Neural cell (in vitro differentiated cells): Measurements from ENCODE around the gene EZR. TPM values are rescaled to one million over a fixed set of nuclear protein-coding genes. Genes with fewer than 3 reads are reported as not detected.

ENCODE experiments used
- H2AFZ ChIP-seq: fragments of 200-600, 300-800 bp; sonication (generic), shearing (Covaris generic); 2 replicates; pipeline ENCODE4 v1.6.0; 2014; ENCODE audit warnings: low read depth, mild to moderate bottlenecking, antibody characterized with exemption, low read length, moderate library complexity
- H3F3A ChIP-seq: fragments of 200-600 bp; shearing (Covaris generic); 2 replicates; pipeline ENCODE4 v1.6.1; 2016; ENCODE audit warnings: mild to moderate bottlenecking, moderate library complexity, mixed read lengths, antibody characterized with exemption, low read length; ENCODE audit not compliant: insufficient read depth, poor library complexity, severe bottlenecking
- H3K27ac ChIP-seq: fragments of 200-600, 300-800 bp; sonication (generic), shearing (Covaris generic); 2 replicates; pipeline ENCODE4 v1.5.1; 2014; ENCODE audit warnings: mild to moderate bottlenecking, low read length, moderate library complexity
- H3K27me3 ChIP-seq: fragments of 300-800, 200-600 bp; sonication (generic), shearing (Covaris generic); 2 replicates; pipeline ENCODE4 v1.6.0; 2014; ENCODE audit warnings: mild to moderate bottlenecking, low read depth, low read length, moderate library complexity; ENCODE audit not compliant: insufficient read depth
- H3K36me3 ChIP-seq: fragments of 300-800, 200-600 bp; sonication (generic), shearing (Covaris generic); 2 replicates; pipeline ENCODE4 v1.5.1; 2014; ENCODE audit warnings: mild to moderate bottlenecking, antibody characterized with exemption, low read length, moderate library complexity; ENCODE audit not compliant: insufficient read depth
- H3K4me2 ChIP-seq: fragments of 300-800, 200-600 bp; sonication (generic), shearing (Covaris generic); 2 replicates; pipeline ENCODE4 v1.6.0; 2014; ENCODE audit warnings: mild to moderate bottlenecking, low read length
- H3K4me3 ChIP-seq: fragments of 300-800, 200-600 bp; sonication (generic), shearing (Covaris generic); 2 replicates; pipeline ENCODE4 v1.5.1; 2014; ENCODE audit warnings: mild to moderate bottlenecking, low read length, moderate library complexity
- H3K79me2 ChIP-seq: fragments of 200-600 bp; shearing (Covaris generic); replicated peaks from 2 replicates; pipeline ENCODE4 v1.6.0; 2014; ENCODE audit warnings: mild to moderate bottlenecking, low read length, moderate library complexity; ENCODE audit not compliant: insufficient read depth
- H3K9ac ChIP-seq: fragments of 300-800, 200-600 bp; sonication (generic), shearing (Covaris generic); 2 replicates; pipeline ENCODE4 v1.6.1; 2016; ENCODE audit warnings: mild to moderate bottlenecking, low read length, mixed read lengths
- H3K9me2 ChIP-seq: fragments of 200-600 bp; shearing (Covaris generic); 2 replicates; pipeline ENCODE4 v1.6.1; 2016; ENCODE audit warnings: mild to moderate bottlenecking, low read length, mixed read lengths; ENCODE audit not compliant: insufficient read depth
- H3K9me3 ChIP-seq: fragments of 200-600, 300-800 bp; sonication (generic), shearing (Covaris generic); 2 replicates; pipeline ENCODE4 v1.6.1; 2016; ENCODE audit warnings: mild to moderate bottlenecking, mixed run types, low read length, moderate library complexity, mixed read lengths
- H4K20me1 ChIP-seq: fragments of 200-600 bp; shearing (Covaris generic); 2 replicates; pipeline ENCODE4 v1.6.1; 2016; ENCODE audit warnings: mild to moderate bottlenecking, mixed run types; ENCODE audit not compliant: insufficient read depth
- EP300 ChIP-seq: fragments of 450-650 bp; conservative IDR thresholded peaks from 2 replicates; pipeline ENCODE4 v1.6.1; 2014; ENCODE audit warnings: antibody characterized with exemption, mild to moderate bottlenecking, moderate library complexity; ENCODE audit not compliant: poor library complexity, severe bottlenecking
- EZH2 ChIP-seq: fragments of 200-600, 300-800 bp; shearing (Covaris generic), sonication (generic); IDR thresholded peaks from 2 replicates; pipeline ENCODE4 v1.6.1; 2014; ENCODE audit warnings: antibody characterized with exemption, low read length, borderline replicate concordance, mild to moderate bottlenecking; ENCODE audit not compliant: insufficient read depth, poor library complexity, severe bottlenecking
- MXI1 ChIP-seq: fragments of 450-650 bp; conservative IDR thresholded peaks from 2 replicates; pipeline ENCODE4 v1.6.1; 2014; ENCODE audit warnings: antibody characterized with exemption, mild to moderate bottlenecking; ENCODE audit not compliant: poor library complexity, severe bottlenecking
- POLR2AphosphoS5 ChIP-seq: IDR thresholded peaks from 2 replicates; pipeline ENCODE4 v1.6.1; 2012
- RAD21 ChIP-seq: fragments of 450-650 bp; conservative IDR thresholded peaks from 2 replicates; pipeline ENCODE4 v1.6.1; 2014; ENCODE audit warnings: antibody characterized with exemption, mild to moderate bottlenecking, moderate library complexity
- SMC3 ChIP-seq: fragments of 450-650 bp; conservative IDR thresholded peaks from 2 replicates; pipeline ENCODE4 v1.6.1; 2014; ENCODE audit warnings: antibody characterized with exemption, mild to moderate bottlenecking, moderate library complexity; ENCODE audit not compliant: poor library complexity
- TAF1 ChIP-seq: IDR thresholded peaks from 2 replicates; pipeline ENCODE4 v1.6.1; 2012; ENCODE audit warnings: low read depth
- polyA plus RNA-seq: library from polyadenylated mRNA; depleted of rRNA; stranded (reverse); fragments of >200 nt; gene quantifications from 2 replicates; pipeline ENCODE4 v1.2.3, GENCODE V29; 2014
- TF ChIP-seq, protein P1 (sequence below): IDR thresholded peaks from 2 replicates; pipeline ENCODE4 v1.6.1; 2012; ENCODE audit warnings: borderline replicate concordance
- TF ChIP-seq, protein P2 (sequence below): fragments of 450-650 bp; IDR thresholded peaks from 2 replicates; pipeline ENCODE4 v1.5.1; 2014; ENCODE audit warnings: antibody characterized with exemption, mild to moderate bottlenecking, moderate library complexity; ENCODE audit not compliant: poor library complexity, severe bottlenecking

The EZR gene
- polyA plus RNA-seq, 1 donor from 2014 or later = 1.6 TPM

DNA sequence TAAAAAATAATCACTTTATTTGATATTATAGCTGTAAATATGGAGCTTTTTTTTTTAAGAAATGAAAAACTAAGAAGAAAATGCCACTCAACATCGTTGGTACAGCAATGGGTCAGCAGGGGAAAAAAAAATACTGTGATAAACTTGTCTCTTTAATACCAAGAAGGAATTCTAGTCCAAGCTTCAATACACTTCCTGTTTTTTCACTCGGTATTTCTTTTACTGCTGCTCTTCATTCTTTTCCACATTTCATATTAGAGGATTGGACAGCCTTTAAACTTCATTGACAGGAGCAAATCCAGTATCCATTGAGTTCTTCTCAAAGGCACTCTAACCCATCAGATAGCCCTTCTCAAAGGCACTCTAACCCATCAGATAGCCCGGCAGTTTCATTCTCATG is 22.2 kb upstream of the EZR start:
- no peak overlapping the region for H2AFZ ChIP-seq
- H3K9me3 ChIP-seq = no peaks in the 10 kb centered on the region
- H3K4me3 ChIP-seq = no peak overlapping the region
- H3K9ac ChIP-seq = no peak overlapping the region
- no peaks in the 10 kb centered on the region for H3K79me2 ChIP-seq
- no peaks in the 10 kb centered on the region for H3K36me3 ChIP-seq
- H4K20me1 ChIP-seq = no peaks in the 10 kb centered on the region
- H3K9me2 ChIP-seq = no peaks in the 10 kb centered on the region
- H3K27ac ChIP-seq = no peak overlapping the region
- no peak overlapping the region for H3K4me2 ChIP-seq
- TF ChIP-seq MXI1 (no peak), EZH2 (no peak), TAF1 (no peak), SMC3 (no peak), EP300 (no peak), RAD21 (no peak), POLR2AphosphoS5 (no peak)
- TF ChIP-seq, protein P1, sequence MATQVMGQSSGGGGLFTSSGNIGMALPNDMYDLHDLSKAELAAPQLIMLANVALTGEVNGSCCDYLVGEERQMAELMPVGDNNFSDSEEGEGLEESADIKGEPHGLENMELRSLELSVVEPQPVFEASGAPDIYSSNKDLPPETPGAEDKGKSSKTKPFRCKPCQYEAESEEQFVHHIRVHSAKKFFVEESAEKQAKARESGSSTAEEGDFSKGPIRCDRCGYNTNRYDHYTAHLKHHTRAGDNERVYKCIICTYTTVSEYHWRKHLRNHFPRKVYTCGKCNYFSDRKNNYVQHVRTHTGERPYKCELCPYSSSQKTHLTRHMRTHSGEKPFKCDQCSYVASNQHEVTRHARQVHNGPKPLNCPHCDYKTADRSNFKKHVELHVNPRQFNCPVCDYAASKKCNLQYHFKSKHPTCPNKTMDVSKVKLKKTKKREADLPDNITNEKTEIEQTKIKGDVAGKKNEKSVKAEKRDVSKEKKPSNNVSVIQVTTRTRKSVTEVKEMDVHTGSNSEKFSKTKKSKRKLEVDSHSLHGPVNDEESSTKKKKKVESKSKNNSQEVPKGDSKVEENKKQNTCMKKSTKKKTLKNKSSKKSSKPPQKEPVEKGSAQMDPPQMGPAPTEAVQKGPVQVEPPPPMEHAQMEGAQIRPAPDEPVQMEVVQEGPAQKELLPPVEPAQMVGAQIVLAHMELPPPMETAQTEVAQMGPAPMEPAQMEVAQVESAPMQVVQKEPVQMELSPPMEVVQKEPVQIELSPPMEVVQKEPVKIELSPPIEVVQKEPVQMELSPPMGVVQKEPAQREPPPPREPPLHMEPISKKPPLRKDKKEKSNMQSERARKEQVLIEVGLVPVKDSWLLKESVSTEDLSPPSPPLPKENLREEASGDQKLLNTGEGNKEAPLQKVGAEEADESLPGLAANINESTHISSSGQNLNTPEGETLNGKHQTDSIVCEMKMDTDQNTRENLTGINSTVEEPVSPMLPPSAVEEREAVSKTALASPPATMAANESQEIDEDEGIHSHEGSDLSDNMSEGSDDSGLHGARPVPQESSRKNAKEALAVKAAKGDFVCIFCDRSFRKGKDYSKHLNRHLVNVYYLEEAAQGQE = no peak
- TF ChIP-seq, protein P2, sequence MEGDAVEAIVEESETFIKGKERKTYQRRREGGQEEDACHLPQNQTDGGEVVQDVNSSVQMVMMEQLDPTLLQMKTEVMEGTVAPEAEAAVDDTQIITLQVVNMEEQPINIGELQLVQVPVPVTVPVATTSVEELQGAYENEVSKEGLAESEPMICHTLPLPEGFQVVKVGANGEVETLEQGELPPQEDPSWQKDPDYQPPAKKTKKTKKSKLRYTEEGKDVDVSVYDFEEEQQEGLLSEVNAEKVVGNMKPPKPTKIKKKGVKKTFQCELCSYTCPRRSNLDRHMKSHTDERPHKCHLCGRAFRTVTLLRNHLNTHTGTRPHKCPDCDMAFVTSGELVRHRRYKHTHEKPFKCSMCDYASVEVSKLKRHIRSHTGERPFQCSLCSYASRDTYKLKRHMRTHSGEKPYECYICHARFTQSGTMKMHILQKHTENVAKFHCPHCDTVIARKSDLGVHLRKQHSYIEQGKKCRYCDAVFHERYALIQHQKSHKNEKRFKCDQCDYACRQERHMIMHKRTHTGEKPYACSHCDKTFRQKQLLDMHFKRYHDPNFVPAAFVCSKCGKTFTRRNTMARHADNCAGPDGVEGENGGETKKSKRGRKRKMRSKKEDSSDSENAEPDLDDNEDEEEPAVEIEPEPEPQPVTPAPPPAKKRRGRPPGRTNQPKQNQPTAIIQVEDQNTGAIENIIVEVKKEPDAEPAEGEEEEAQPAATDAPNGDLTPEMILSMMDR = no peak
- no peaks in the 10 kb centered on the region for H3K27me3 ChIP-seq
- H3F3A ChIP-seq = no peaks in the 10 kb centered on the region

DNA sequence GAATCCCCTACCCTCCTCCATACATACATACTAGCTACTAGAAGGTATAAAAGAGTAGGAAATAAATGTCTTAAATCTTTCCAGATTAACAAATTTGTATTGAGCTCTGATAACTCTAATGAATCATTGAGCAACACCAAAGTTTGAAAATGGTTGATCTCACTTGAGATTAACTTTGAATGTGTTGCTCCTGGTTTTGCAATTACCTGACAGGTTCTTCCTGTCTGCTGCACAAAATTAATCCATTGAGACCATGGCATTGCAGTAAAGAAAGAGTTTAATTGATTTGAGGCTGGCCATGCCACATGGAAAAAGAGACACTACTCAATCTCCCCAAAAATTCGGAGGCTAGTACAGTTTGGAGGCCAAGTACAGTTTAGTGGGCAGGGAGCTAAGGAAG is 21.3 kb upstream of the EZR start:
- Histone ChIP-seq H3K9ac (no peak overlapping the region), H2AFZ (no peak overlapping the region), H3F3A (no peaks in the 10 kb centered on the region), H3K9me3 (no peaks in the 10 kb centered on the region), H3K4me3 (no peak overlapping the region), H3K9me2 (no peaks in the 10 kb centered on the region), H4K20me1 (no peaks in the 10 kb centered on the region), H3K4me2 (no peak overlapping the region), H3K27ac (no peak overlapping the region), H3K27me3 (no peaks in the 10 kb centered on the region), H3K36me3 (no peaks in the 10 kb centered on the region), H3K79me2 (no peaks in the 10 kb centered on the region)
- TF ChIP-seq MXI1 (no peak), TAF1 (no peak), EP300 (no peak), RAD21 (no peak)
- TF ChIP-seq, protein P2 = no peak
- TF ChIP-seq, protein P1 = no peak
